ENCODE data around the gene LIMS2.

LIMS2 gene

GRCh38 chr2:127627740-127628571, 47.4 kb downstream of the LIMS2 start:
- H3K4me3 ChIP-seq (replicated peaks in 1 of 2; ENCODE audit: low read depth in 2 of 2, low read length in 2 of 2) = no peak overlapping the region
- no peak for TF ChIP-seq CTCF (IDR thresholded peaks at IDR 0.05; ENCODE audit: low read depth, low read length)
- no peak for DNase-seq (ENCODE audit: low read depth in 2 of 2)

GRCh38 chr2:127626917-127627739, 48.2 kb downstream of the LIMS2 start:
- no peak for TF ChIP-seq CTCF (IDR thresholded peaks at IDR 0.05; ENCODE audit: low read depth, low read length)
- DNase-seq (ENCODE audit: low read depth in 2 of 2) = no peak
- H3K4me3 ChIP-seq (replicated peaks in 1 of 2; ENCODE audit: low read depth in 2 of 2, low read length in 2 of 2) = no peak overlapping the region

GRCh38 chr2:127626175-127626574, 49.2 kb downstream of the LIMS2 start:
- no peak for DNase-seq (ENCODE audit: low read depth in 2 of 2)
- H3K4me3 ChIP-seq (replicated peaks in 1 of 2; ENCODE audit: low read depth in 2 of 2, low read length in 2 of 2) = no peak overlapping the region
- TF ChIP-seq CTCF (IDR thresholded peaks at IDR 0.05; ENCODE audit: low read depth, low read length) = no peak

GRCh38 chr2:127625572-127625951, 49.8 kb downstream of the LIMS2 start:
- no peak overlapping the region for H3K4me3 ChIP-seq (replicated peaks in 1 of 2; ENCODE audit: low read depth in 2 of 2, low read length in 2 of 2)
- TF ChIP-seq CTCF (IDR thresholded peaks at IDR 0.05; ENCODE audit: low read depth, low read length) = no peak
- DNase-seq (ENCODE audit: low read depth in 2 of 2) = no peak

GRCh38 chr2:127624756-127625571, 50.4 kb downstream of the LIMS2 start:
- H3K4me3 ChIP-seq (replicated peaks in 1 of 2; ENCODE audit: low read depth in 2 of 2, low read length in 2 of 2) = no peak overlapping the region
- no peak for DNase-seq (ENCODE audit: low read depth in 2 of 2)
- TF ChIP-seq CTCF (IDR thresholded peaks at IDR 0.05; ENCODE audit: low read depth, low read length) = no peak

- TF ChIP-seq CTCF (IDR thresholded peaks at IDR 0.05; ENCODE audit: low read depth, low read length) = no peak
These were observed 51.0 kb downstream of the LIMS2 start for GRCh38 chr2:127624320-127624755.

More at GRCh38 chr2:127624320-127624755, 51.0 kb downstream of the LIMS2 start:
- DNase-seq (ENCODE audit: low read depth in 2 of 2) = no peak
- no peak overlapping the region for H3K4me3 ChIP-seq (replicated peaks in 1 of 2; ENCODE audit: low read depth in 2 of 2, low read length in 2 of 2)
